Neuronal stem cell (in vitro differentiated cells): ENCODE results near the gene PRIMA1.

Source experiments
- DNase-seq: peaks from one replicate; pipeline ENCODE4 v3.0.0-alpha.2; 2013; ENCODE audit warnings: low spot score
- H2AFZ ChIP-seq: one replicate; pipeline ENCODE4 v1.6.1; 2013; ENCODE audit warnings: mild to moderate bottlenecking, low read length, inconsistent platforms
- H2AK5ac ChIP-seq: 2 replicates; pipeline ENCODE4 v1.6.1; 2013; ENCODE audit warnings: low read depth, mild to moderate bottlenecking, inconsistent platforms, low read length, moderate library complexity, mixed read lengths
- H2BK120ac ChIP-seq: 2 replicates; pipeline ENCODE4 v1.6.1; 2013; ENCODE audit warnings: low read depth, mild to moderate bottlenecking, inconsistent platforms, low read length, moderate library complexity, mixed read lengths
- H2BK12ac ChIP-seq: one replicate; pipeline ENCODE4 v1.6.1; 2013; ENCODE audit warnings: low read length, inconsistent platforms
- H2BK15ac ChIP-seq: 2 replicates; pipeline ENCODE4 v1.6.1; 2013; ENCODE audit warnings: mild to moderate bottlenecking, low read length, inconsistent platforms, mixed read lengths
- H2BK5ac ChIP-seq: one replicate; pipeline ENCODE4 v1.6.1; 2013; ENCODE audit warnings: inconsistent platforms, mild to moderate bottlenecking, low read length, moderate library complexity
- H3K14ac ChIP-seq: one replicate; pipeline ENCODE4 v1.6.1; 2013; ENCODE audit warnings: low read length, inconsistent platforms
- H3K18ac ChIP-seq: 2 replicates; pipeline ENCODE4 v1.6.1; 2013; ENCODE audit warnings: low read length, inconsistent platforms
- H3K23ac ChIP-seq: 2 replicates; pipeline ENCODE4 v1.6.1; 2013; ENCODE audit warnings: low read depth, mild to moderate bottlenecking, mixed read lengths, low read length, inconsistent platforms; ENCODE audit not compliant: poor library complexity
- H3K27ac ChIP-seq: replicated peaks from 3 replicates; pipeline ENCODE4 v1.5.1; 2013; ENCODE audit warnings: low read length, inconsistent platforms
- H3K27me3 ChIP-seq, 3 experiments: 2 replicates each; pipeline ENCODE4 v1.6.1; 2013; ENCODE audit warnings: low read length in 3 of 3, mild to moderate bottlenecking in 2 of 3, inconsistent platforms in 1 of 3, low read depth in 1 of 3, mixed read lengths in 1 of 3, moderate library complexity in 1 of 3; ENCODE audit not compliant: control insufficient read depth in 3 of 3, insufficient read depth in 3 of 3
- H3K36me3 ChIP-seq, 2 donors: replicated peaks in 1 of 2; 2 replicates each; pipeline ENCODE4 v1.6.1; 2013; ENCODE audit warnings: low read length in 2 of 2; ENCODE audit not compliant: control insufficient read depth in 2 of 2, insufficient read depth in 2 of 2
- H3K4ac ChIP-seq: 2 replicates; pipeline ENCODE4 v1.6.1; 2013; ENCODE audit warnings: inconsistent platforms, mild to moderate bottlenecking, low read length, moderate library complexity
- H3K4me1 ChIP-seq, 2 donors: 1 replicate in 1 of 2; 2 replicates in 1 of 2; pipeline ENCODE4 v1.6.1; 2013; ENCODE audit warnings: low read length in 2 of 2, low read depth in 1 of 2; ENCODE audit not compliant: control insufficient read depth in 2 of 2, insufficient read depth in 1 of 2
- H3K4me2 ChIP-seq: one replicate; pipeline ENCODE4 v1.6.1; 2013; ENCODE audit warnings: mild to moderate bottlenecking, low read length, inconsistent platforms; ENCODE audit not compliant: insufficient read depth, poor library complexity, severe bottlenecking
- H3K4me3 ChIP-seq, 2 donors: 2 replicates each; pipeline ENCODE4 v1.5.1; 2013; ENCODE audit warnings: low read length in 2 of 2, mild to moderate bottlenecking in 2 of 2, inconsistent platforms in 1 of 2, moderate library complexity in 1 of 2
- H3K79me1 ChIP-seq: one replicate; pipeline ENCODE4 v1.6.1; 2013; ENCODE audit warnings: low read depth, mild to moderate bottlenecking, inconsistent platforms, low read length, moderate library complexity
- H3K9ac ChIP-seq: one replicate; pipeline ENCODE4 v1.6.1; 2013; ENCODE audit warnings: mild to moderate bottlenecking, low read depth, low read length, inconsistent platforms; ENCODE audit not compliant: poor library complexity
- H3K9me3 ChIP-seq, 2 donors: replicated peaks in 1 of 2; 2 replicates each; pipeline versions ENCODE3 to v1.6.1; 2013; ENCODE audit warnings: low read length in 2 of 2, mild to moderate bottlenecking in 2 of 2, inconsistent platforms in 1 of 2, low read depth in 1 of 2, mixed read lengths in 1 of 2, moderate library complexity in 1 of 2; ENCODE audit not compliant: control insufficient read depth in 2 of 2, insufficient read depth in 1 of 2
- H4K8ac ChIP-seq: one replicate; pipeline ENCODE4 v1.6.1; 2013; ENCODE audit warnings: low read depth, mild to moderate bottlenecking, inconsistent platforms, low read length, moderate library complexity
- H4K91ac ChIP-seq: one replicate; pipeline ENCODE4 v1.6.1; 2013; ENCODE audit warnings: low read length, low read depth, mild to moderate bottlenecking, inconsistent platforms; ENCODE audit not compliant: poor library complexity
- WGBS, 2 donors: extraction: QIAGEN DNeasy Blood & Tissue Kit; methylation state at CpG; one replicate each; pipeline ENCODE4 v1.1.7; 2013; ENCODE audit warnings: missing lambda C conversion rate in 2 of 2, mixed read lengths in 1 of 2; ENCODE audit not compliant: insufficient read length in 2 of 2, insufficient replicate concordance in 1 of 2; ENCODE audit errors: extremely low coverage in 2 of 2; 5-methylcytosine and 5-hydroxymethylcytosine counted together

PRIMA1 gene

DNA sequence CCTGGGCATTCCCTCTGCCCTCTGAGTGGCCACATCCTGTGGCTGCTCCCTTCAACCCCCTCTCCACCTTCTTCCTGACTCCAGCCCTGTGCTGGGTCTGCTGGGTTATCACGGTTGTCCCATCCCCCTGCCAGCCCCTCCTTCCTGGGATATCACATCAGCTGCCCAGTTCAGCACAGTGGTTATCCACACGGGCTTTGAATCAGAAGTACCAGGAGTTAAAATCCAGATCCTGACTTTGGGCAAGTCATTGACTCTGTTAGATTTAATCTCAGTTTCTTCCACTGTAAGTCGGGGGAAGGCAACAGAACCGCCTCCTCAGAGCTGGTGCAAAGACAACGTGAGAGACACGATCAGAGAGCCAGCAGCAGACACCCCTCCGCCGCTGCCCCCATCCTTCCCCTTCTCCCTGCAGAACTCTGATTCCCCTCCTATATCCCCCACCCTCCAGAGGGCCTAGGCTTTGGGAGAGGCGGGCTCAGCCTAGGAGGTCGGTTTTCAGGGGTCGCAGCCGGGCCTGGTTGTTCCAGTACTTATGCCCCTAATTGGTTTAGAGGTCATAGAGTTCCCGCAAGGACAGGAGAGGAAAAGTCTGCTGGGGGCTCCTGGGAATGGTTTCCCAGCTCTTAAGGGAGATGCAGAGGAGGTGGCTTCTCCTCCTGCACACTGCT, 42.5 kb downstream of the PRIMA1 start:
- Histone ChIP-seq H3K27me3 (no peaks in the 10 kb centered on the region), H2AFZ (peak overlapping the region; percentile 59), H2BK15ac (peak overlapping the region; percentile 60), H3K23ac (peak overlapping the region; percentile 17), H3K4me3 (no peak overlapping the region), H4K8ac (no peak overlapping the region), H3K79me1 (no peaks in the 10 kb centered on the region), H2BK12ac (no peak overlapping the region), H3K14ac (peak overlapping the region; percentile 66), H2BK5ac (peak overlapping the region; percentile 91), H2AK5ac (peak overlapping the region; percentile 77), H4K91ac (no peak overlapping the region), H3K27ac (no peak overlapping the region), H3K18ac (peak overlapping the region; percentile 93), H3K9ac (peak overlapping the region; percentile 10), H3K9me3 (peaks cover 0 to 2% of the 10 kb centered on the region in 2 donors), H2BK120ac (peak overlapping the region; percentile 84), H3K4ac (peak overlapping the region; percentile 46), H3K4me1 (peaks cover 0 to 50% of the 10 kb centered on the region in 2 donors), H3K36me3 (no peaks in the 10 kb centered on the region), H3K4me2 (no peak overlapping the region)
- no peak for DNase-seq
- WGBS, 2 donors: no CpG with 5 or more reads among the region's 13 CpGs

DNA sequence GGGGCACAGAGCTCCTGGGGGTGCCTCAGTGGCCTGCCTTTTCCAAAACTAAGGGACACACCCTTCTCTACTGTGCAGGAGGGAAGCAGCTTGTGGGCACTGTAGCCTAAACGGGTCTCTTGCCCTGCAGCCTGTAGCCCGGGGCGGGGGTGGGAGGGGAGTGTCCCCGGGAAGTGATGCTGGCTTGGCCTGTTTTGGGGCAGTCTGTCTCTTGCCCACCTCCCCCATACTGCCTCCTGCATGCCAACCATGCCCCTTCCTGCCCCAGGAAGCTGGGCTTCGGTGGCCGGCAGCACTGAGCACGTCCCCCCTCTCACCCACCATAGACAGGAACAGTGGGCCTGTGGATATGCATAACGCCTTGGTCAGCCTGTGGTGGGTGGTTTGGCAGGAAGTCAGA, 43.4 kb downstream of the PRIMA1 start:
- H3K14ac ChIP-seq: peak overlapping the region; percentile 95
- H3K4me3 ChIP-seq: no peak overlapping the region
- no peak overlapping the region for H2BK12ac ChIP-seq
- peak overlapping the region; percentile 46 for H3K4ac ChIP-seq
- H3K18ac ChIP-seq: peak overlapping the region; percentile 76
- no peak overlapping the region for H3K27ac ChIP-seq
- peak overlapping the region; percentile 68 for H3K9ac ChIP-seq
- H4K91ac ChIP-seq: no peak overlapping the region
- H3K27me3 ChIP-seq: no peaks in the 10 kb centered on the region
- H2BK15ac ChIP-seq: peak overlapping the region; percentile 60
- peak overlapping the region; percentile 91 for H2BK5ac ChIP-seq
- no peaks in the 10 kb centered on the region for H3K36me3 ChIP-seq
- DNase-seq: no peak
- no peak overlapping the region for H2AFZ ChIP-seq
- H2AK5ac ChIP-seq: peak overlapping the region; percentile 77
- no peak overlapping the region for H3K4me2 ChIP-seq
- H4K8ac ChIP-seq: no peak overlapping the region
- H3K4me1 ChIP-seq: peaks cover 0 to 50% of the 10 kb centered on the region in 2 donors
- H3K23ac ChIP-seq: peak overlapping the region; percentile 44
- no peak overlapping the region for H2BK120ac ChIP-seq
- WGBS, 2 donors: no CpG with 5 or more reads among the region's 8 CpGs
- H3K79me1 ChIP-seq: no peaks in the 10 kb centered on the region
- peaks cover 0 to 2% of the 10 kb centered on the region in 2 donors for H3K9me3 ChIP-seq

DNA sequence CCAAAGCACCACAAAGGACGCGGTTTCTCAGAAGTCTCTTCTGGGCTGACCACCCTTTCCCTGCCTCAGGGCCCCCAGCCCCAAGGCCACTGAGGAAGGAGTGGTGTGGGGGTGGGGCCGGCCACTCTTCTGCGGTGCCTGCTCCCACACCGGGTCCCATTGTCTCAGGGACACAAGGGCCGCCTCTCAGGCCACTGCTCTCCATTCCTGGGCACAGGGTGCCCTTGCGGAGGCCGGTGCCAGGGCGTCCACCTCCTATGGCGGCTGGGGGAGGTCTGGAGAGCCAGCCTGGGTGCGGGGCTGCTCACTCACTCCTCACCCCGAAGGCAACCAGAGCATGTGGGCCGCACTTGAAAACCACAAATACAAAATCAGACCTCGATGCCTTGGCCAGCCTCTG, 44.1 kb downstream of the PRIMA1 start:
- Histone ChIP-seq H2BK12ac (no peak overlapping the region), H2BK15ac (peak overlapping the region; percentile 60), H3K27me3 (no peaks in the 10 kb centered on the region), H4K91ac (no peak overlapping the region), H3K9me3 (peaks cover 0 to 2% of the 10 kb centered on the region in 2 donors), H3K18ac (peak overlapping the region; percentile 24), H3K36me3 (no peaks in the 10 kb centered on the region), H3K9ac (no peak overlapping the region), H3K23ac (no peak overlapping the region), H3K4me1 (peaks cover 0 to 49% of the 10 kb centered on the region in 2 donors), H2AFZ (no peak overlapping the region), H3K4me2 (no peak overlapping the region), H2BK5ac (peak overlapping the region; percentile 45), H3K14ac (no peak overlapping the region), H4K8ac (no peak overlapping the region), H3K27ac (no peak overlapping the region), H2BK120ac (no peak overlapping the region), H3K79me1 (no peaks in the 10 kb centered on the region), H3K4ac (no peak overlapping the region), H3K4me3 (no peak overlapping the region), H2AK5ac (peak overlapping the region; percentile 77)
- no peak for DNase-seq
- WGBS, 2 donors: no CpG with 5 or more reads among the region's 14 CpGs

- H3K9ac ChIP-seq: peak overlapping the region; percentile 34
- no peak overlapping the region for H4K91ac ChIP-seq
- H3K4me3 ChIP-seq: no peak overlapping the region
- no peak overlapping the region for H3K4ac ChIP-seq
- H3K18ac ChIP-seq: peak overlapping the region; percentile 71
- no peaks in the 10 kb centered on the region for H3K79me1 ChIP-seq
- no peak overlapping the region for H2AFZ ChIP-seq
- no peaks in the 10 kb centered on the region for H3K36me3 ChIP-seq
- H3K27me3 ChIP-seq: no peaks in the 10 kb centered on the region
- peak overlapping the region; percentile 42 for H2BK12ac ChIP-seq
- no peak for DNase-seq
- H3K4me2 ChIP-seq: no peak overlapping the region
- peak overlapping the region; percentile 31 for H3K14ac ChIP-seq
- H3K9me3 ChIP-seq: peaks cover 0 to 2% of the 10 kb centered on the region in 2 donors
- peak overlapping the region; percentile 72 for H4K8ac ChIP-seq
- peaks cover 0 to 42% of the 10 kb centered on the region in 2 donors for H3K4me1 ChIP-seq
- no peak overlapping the region for H2BK15ac ChIP-seq
- no CpG with 5 or more reads among the region's 26 CpGs for WGBS, 2 donors
- peak overlapping the region; percentile 45 for H2BK5ac ChIP-seq
- peak overlapping the region; percentile 77 for H2AK5ac ChIP-seq
- H3K27ac ChIP-seq: no peak overlapping the region
- H3K23ac ChIP-seq: peak overlapping the region; percentile 26
- peak overlapping the region; percentile 16 for H2BK120ac ChIP-seq
Measured at GRCh38 chr14:93743270-93744060, 44.8 kb downstream of the PRIMA1 start.
